Stimulated activated naive CD4-positive, alpha-beta T cell (primary cell): ENCODE data around the gene ADCY4.

ENCODE experiments used
- DNase-seq, 6 experiments: peaks; one replicate each; lab custom pipeline; 2025; lab: John Stamatoyannopoulos, UW

The ADCY4 gene

DNA sequence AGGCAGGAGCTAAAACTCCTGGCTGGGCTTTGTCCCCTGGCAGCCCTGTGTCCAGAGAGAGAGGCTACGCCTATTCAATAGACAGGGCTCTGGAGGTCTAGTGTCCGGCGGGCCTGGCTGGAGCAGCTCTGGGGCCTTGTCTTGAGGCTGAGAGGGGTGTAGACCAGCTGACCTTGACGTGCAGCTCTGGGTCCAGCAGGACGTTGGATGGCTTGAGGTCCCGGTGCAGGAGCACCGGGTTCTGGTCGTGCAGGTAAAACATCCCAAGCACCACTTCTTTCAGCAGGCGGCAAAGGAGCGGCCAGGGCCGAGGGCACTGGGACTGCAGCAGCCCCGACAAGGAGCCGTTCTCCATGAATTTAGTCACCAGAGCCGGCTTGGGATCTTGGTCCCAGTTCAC lies 4.0 kb upstream of the ADCY4 start:
- DNase-seq, result no peak

- DNase-seq, result no peak
These were observed 2.9 kb upstream of the ADCY4 start for GRCh38 chr14:24337824-24338175.

GRCh38 chr14:24337144-24337823 lies 2.4 kb upstream of the ADCY4 start:
- DNase-seq, result no peak

DNA sequence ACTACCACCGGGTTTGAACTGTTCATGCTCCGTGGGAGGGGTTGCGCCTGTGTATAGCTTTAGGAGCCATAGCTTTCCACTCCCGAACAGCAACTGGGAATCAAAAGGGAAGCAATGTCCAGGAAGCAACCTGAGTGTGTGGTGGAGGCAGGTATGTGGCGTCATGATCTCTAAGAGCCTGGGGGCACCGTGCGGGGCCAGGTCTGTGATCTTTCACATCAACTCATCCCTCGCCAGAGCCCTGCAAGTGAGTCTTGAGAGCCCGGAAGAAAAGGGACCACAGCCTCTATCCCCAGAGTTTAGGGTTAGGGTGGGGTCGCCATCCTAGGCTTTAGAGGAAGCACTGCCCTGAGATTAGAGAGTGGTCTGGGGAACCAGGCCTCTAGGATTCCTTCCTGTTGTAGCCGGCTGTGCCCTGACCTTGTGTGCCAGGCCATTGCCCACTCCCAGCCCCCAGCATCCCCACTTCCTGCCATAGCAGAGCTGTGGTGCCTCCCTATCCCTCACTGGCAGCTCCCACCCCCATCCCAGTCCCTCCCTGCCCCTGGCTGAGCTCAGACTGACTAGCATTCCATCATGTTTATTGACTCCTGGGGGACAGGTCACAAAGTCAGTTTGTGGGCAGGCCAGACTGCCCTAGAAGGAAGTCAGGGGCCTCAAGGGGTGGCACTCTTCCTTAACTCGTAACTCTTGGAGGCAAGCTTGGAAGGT lies 745 bp upstream of the ADCY4 start:
- no peak for DNase-seq

DNA sequence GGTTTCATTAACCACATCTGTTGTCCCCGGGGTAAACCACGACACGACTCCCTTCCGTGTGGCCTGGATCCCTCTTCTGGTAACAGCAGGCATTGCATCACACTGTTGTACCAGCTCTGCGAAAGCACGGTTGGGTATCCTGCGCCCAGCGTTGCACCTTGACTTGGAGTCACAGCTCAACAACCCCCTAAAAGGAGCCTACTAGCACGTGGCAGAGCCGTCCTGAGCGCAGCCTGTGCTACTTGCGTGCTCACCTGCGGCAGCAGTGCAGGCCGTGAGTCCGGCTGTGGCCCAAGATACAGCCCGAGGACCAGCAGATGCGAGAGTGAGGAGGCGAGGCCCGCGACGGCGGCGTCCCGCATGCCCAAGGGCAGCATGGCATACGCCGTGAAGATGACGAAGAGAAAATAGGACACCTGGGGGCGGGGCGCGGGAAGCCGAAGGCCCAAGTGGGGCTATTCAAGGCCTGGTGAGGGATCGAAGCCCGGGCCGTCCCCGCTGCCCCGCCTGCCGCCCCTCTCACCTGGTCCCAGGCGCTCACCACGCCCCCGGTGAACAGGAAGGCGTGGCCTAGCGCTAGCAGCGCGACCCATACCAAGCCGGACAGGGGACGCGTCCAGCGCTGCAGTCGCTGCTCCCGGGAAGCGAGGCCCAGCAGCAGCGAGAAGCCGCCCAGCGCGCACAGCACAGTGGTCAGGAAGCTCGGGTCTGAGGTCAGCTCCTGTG lies 2.4 kb downstream of the ADCY4 start:
- peak; percentile 69 to 91 (median 80) for DNase-seq

GRCh38 chr14:24331731-24332267 lies 3.1 kb downstream of the ADCY4 start:
- DNase-seq, result no peak

DNA sequence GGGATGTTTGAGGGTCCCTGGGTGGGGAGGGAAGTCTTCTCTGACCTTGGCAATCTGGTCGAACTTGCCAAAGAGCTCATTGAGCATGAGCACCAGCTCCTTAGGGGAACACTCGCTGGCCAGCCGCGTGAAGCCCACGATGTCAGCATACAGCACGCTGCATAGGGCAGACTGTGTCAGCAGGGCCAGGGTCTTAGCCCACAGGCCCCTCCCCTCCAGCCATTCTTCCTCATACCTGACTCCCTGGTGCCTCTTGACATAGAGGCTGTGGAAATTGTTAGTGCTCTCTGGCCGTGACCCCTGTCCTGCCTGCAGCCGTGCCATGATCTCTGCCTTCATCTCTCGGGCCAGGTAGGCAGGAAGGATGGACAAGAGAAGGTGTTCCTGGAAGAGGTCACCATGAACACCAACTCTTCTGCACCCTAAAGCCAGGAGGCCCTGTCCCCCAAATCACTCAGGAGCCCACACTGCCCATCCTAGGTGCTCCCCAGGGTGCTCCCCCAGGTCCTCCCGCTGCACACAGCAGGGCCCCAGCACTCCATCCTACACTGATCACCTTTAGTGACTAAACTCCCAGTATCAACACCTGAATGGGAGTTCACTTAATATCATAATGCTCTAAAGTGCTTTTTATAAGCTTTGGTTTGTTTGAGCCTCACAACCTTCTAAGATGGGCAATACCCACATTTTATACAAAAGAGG lies 3.7 kb downstream of the ADCY4 start:
- no peak for DNase-seq

DNA sequence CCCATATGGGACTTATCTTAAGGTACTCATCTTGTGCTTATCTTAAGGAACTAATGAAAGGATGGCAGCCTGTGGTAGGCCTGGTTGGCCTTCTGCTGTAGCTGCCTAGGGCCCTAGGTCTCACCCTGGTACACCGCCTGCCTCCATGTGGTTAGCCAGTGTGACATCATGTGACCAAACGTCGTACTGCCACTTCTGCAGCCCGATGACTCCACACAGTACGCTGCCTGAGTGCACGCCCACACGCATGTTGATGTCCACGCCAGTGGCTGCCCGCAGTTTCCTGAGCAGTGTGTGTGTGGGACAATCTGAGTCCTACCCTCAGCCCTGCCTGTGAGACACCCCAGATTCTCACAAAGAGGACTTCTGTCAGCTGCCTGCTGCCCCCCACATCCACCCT lies 5.1 kb downstream of the ADCY4 start:
- no peak for DNase-seq

- no peak for DNase-seq
These were observed 5.7 kb downstream of the ADCY4 start for GRCh38 chr14:24329073-24329663.

- peak in 1 of 6 experiments; percentile 12 for DNase-seq
These were observed 7.0 kb downstream of the ADCY4 start for GRCh38 chr14:24327914-24328313.

DNA sequence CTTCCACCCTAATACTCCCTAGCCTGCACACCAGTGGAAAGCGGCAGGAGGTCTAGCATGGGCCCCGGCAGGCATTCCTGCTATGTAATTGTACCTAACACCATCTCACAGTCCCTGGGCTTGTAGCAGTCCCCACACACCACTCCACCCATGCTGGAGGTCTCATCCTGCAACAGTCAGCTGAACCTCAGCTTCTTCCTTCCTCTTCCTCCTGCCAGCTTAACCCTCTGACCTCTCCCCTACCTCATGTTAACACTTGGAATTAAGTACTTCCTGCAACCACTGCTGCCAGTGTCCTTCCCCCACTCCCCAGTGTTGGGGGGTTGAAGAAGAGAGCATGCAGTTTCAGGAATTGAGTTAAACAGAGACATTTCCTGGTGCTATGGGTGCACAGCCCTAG lies 7.6 kb downstream of the ADCY4 start:
- DNase-seq, result no peak

- no peak for DNase-seq
These were observed 8.9 kb downstream of the ADCY4 start for GRCh38 chr14:24325963-24326362.

- no peak for DNase-seq
These were observed 9.8 kb downstream of the ADCY4 start for GRCh38 chr14:24325041-24325530.

DNA sequence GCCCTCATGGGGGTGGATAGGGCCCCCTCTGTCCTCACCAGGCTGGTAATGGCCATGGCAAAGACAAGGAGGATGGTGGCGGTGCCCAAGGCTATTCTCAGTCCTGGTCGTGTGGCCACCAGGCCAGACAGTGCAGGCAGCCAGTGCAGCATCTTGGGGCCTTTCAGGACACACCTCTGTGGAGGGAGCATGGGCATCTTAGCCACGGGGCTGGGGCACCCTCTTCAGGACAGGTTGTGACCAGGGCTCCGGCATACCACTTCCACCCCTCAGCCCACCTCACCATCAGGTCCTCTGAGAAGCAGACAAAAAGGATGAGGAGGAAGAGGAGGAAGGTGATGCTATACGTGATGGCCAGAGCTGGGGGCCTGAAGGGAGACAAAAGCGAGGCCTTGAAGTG lies 10.8 kb downstream of the ADCY4 start:
- no peak for DNase-seq

GRCh38 chr14:24323341-24323740 lies 11.5 kb downstream of the ADCY4 start:
- no peak for DNase-seq

GRCh38 chr14:24322672-24323071 lies 12.2 kb downstream of the ADCY4 start:
- DNase-seq, result no peak

GRCh38 chr14:24321212-24321975 lies 13.5 kb downstream of the ADCY4 start:
- no peak for DNase-seq

DNA sequence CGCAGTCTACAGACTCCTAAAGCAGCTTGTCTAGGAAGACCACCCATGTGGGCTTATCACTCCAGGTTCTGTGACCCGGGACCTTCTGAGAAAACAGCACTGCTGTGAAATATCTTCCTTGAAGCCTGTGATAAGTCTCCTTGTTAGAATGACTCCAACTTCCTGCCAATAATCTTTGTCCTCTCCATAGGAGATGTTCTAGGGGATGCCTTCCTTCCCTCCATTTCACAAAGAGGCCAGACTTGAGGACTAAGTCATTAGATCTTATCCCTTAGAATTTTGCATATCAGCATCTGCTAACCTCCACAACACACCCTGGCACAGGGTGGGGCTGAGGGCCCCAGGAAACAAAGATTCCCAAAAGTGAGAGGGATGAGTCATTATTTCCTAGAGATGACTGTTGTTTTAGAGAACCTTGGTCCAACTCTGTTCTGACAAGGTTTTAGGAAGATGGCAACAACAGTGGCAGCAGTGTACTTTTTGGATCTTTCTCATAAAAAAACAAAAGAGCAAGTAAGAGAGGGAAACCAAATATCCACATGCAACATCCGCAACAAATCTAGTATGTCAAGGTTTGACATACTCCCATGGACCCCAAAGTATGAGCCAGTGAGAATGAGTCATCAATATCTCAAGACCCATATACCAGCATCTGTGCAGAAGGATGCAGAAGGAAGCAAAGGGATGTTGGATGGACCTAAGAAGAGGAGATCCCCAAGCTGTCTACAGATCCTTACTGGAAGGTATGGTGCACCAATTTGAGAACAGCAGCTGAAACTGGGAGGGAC lies 17.5 kb downstream of the ADCY4 start:
- DNase-seq, result no peak

DNA sequence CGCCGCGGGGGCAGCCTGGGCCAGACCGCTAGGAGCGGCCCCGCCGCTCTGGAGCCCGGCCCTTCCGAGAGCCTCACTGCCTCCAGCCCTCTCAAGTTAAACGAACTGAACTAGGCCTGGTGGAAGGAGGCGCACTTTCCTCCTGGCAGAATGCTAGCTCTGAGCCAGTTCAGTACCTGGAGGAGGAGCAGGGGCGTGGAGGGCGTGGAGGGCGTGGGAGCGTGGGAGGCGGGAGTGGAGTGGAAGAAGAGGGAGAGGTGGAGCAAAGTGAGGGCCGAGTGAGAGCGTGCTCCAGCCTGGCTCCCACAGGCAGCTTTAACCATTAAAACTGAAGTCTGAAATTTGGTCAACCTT lies 18.3 kb downstream of the ADCY4 start:
- no peak for DNase-seq
